ENCODE data around the gene KANSL1L. TPM values are rescaled to one million over a fixed set of nuclear protein-coding genes. Genes with fewer than 3 reads are reported as not detected.
A peak's percentile ranks its signal among the peaks of the same experiment; 100 is the strongest.

The KANSL1L gene
- total and polyA plus RNA-seq, 9 of the 15 experiments (the other 6 are each of a cell fraction or from before 2014, with no cell fraction given): 1.3 to 6.7 (median 2.4) TPM

- H3K9me1 ChIP-seq (ENCODE audit: control insufficient read depth, insufficient read depth, low read length): no peaks in the 10 kb centered on the region
- H3K4me3 ChIP-seq: no peak overlapping the region
- ATAC-seq (no peak), FAIRE-seq (no peak), DNase-seq (ENCODE audit: extremely low read depth in 1 of 4, low spot score in 3 of 4) (no peak)
- no peaks in the 10 kb centered on the region for H4K20me1 ChIP-seq (replicated peaks; ENCODE audit: control insufficient read depth, insufficient read depth, low read length)
- H3K27ac ChIP-seq (ENCODE audit: extremely low read depth, low read depth, low read length): no peak overlapping the region
- H3K4me1 ChIP-seq (replicated peaks in 1 of 2; ENCODE audit: control insufficient read depth in 2 of 2, insufficient read depth in 2 of 2, low read length in 2 of 2): no peaks in the 10 kb centered on the region
- intact Hi-C loops (cut with micrococcal nuclease): no loop called here
- in situ Hi-C loops (cut with MboI): loop anchor here (25.0 kb wide), 1 partner anchor 1793 kb away; no protein-coding TSS in a partner anchor
- no peaks in the 10 kb centered on the region for H3K36me3 ChIP-seq (ENCODE audit: control insufficient read depth, insufficient read depth, low read length)
- TF ChIP-seq MBD2 (IDR thresholded peaks at IDR 0.05; ENCODE audit: borderline replicate concordance, low read depth): no peak
- TF ChIP-seq HINFP (tag; conservative IDR thresholded peaks at IDR 0.05; ENCODE audit: low read depth): no peak
- no peak overlapping the region for H3K4me2 ChIP-seq (ENCODE audit: insufficient read depth, low read length)
- no peak overlapping the region for H2AFZ ChIP-seq (ENCODE audit: low read depth, low read length)
- WGBS (ENCODE audit: insufficient coverage, low coverage, missing lambda C conversion rate): 25% methylated on average over 1 of the region's 1 CpG
- CTCF ChIA-PET (ENCODE audit: low intra/inter-chr PET ratio): no interaction called here
- POLR2A ChIA-PET: no interaction called here
- no peaks in the 10 kb centered on the region for H3K9me3 ChIP-seq (replicated peaks; ENCODE audit: control insufficient read depth, insufficient read depth, low read depth, low read length)
- H3K27me3 ChIP-seq (ENCODE audit: control insufficient read depth in 2 of 2, insufficient read depth in 2 of 2, low read length in 2 of 2): no peaks in the 10 kb centered on the region
- no peaks in the 10 kb centered on the region for H3K79me2 ChIP-seq (ENCODE audit: control insufficient read depth, insufficient read depth, low read length)
- BruUV-seq (replicated peaks): no TSS peak
- H3K9ac ChIP-seq (ENCODE audit: insufficient read depth in 1 of 2, low read depth in 2 of 2, low read length in 2 of 2): no peak overlapping the region
Measured at GRCh38 chr2:210180477-210180876, 9.3 kb upstream of the KANSL1L start.

DNA sequence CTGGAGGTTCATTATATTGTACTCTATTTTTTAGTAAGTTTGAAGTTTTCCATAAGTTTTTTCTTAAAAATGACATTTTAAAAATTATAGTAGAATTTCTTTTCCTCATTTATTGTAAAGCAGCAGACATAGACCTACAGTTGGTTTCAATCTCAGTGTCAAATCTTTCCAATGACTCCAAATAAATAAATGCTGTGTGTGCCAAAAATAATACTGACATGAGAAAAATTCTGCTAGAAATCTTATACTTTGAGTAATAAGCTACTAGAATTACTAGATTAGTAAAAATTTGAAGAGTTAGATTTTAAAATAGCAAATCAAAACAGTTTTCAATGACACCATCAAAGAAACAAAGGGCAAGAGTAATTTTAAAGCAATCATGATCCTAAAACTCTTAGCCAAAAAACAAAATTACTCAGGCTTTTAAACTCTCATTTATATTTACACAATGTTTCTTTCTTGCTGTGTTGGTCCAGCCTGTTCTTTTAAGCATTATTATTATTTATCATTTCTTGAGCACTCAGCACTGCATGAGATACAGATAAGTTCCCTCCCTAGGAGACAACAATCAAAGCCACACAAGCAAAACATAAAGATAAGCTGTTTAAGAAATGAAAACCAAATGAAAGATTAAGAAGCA is 8.3 kb upstream of the KANSL1L start:
- Histone ChIP-seq H3K36me3 (ENCODE audit: control insufficient read depth, insufficient read depth, low read length) (no peaks in the 10 kb centered on the region), H3K4me3 (no peak overlapping the region), H3K4me1 (replicated peaks in 1 of 2; ENCODE audit: control insufficient read depth in 2 of 2, insufficient read depth in 2 of 2, low read length in 2 of 2) (no peaks in the 10 kb centered on the region), H3K9ac (ENCODE audit: insufficient read depth in 1 of 2, low read depth in 2 of 2, low read length in 2 of 2) (no peak overlapping the region), H3K79me2 (ENCODE audit: control insufficient read depth, insufficient read depth, low read length) (no peaks in the 10 kb centered on the region), H3K9me1 (ENCODE audit: control insufficient read depth, insufficient read depth, low read length) (no peaks in the 10 kb centered on the region), H3K4me2 (ENCODE audit: insufficient read depth, low read length) (no peak overlapping the region), H2AFZ (ENCODE audit: low read depth, low read length) (no peak overlapping the region), H3K9me3 (replicated peaks; ENCODE audit: control insufficient read depth, insufficient read depth, low read depth, low read length) (no peaks in the 10 kb centered on the region), H4K20me1 (replicated peaks; ENCODE audit: control insufficient read depth, insufficient read depth, low read length) (no peaks in the 10 kb centered on the region), H3K27ac (ENCODE audit: extremely low read depth, low read depth, low read length) (no peak overlapping the region), H3K27me3 (ENCODE audit: control insufficient read depth in 2 of 2, insufficient read depth in 2 of 2, low read length in 2 of 2) (no peaks in the 10 kb centered on the region)
- CTCF ChIA-PET (ENCODE audit: low intra/inter-chr PET ratio): no interaction called here
- POLR2A ChIA-PET: no interaction called here
- DNase-seq (ENCODE audit: extremely low read depth in 1 of 4, low spot score in 3 of 4): no peak
- FAIRE-seq: no peak
- BruUV-seq (replicated peaks): no TSS peak
- no peak for ATAC-seq
- TF ChIP-seq ZNF124 (CRISPR knock-in tag; IDR thresholded peaks at IDR 0.05) (no peak), ZNF316 (IDR thresholded peaks at IDR 0.05) (peak; percentile 15; the same call in 1 of the 2 replicates)
- in situ Hi-C loops (cut with MboI): loop anchor here (25.0 kb wide), 1 partner anchor 1792 kb away; no protein-coding TSS in a partner anchor
- intact Hi-C loops (cut with micrococcal nuclease): no loop called here

Measured in K562 (cell line).